ENCODE data around the gene FCRL3.
"Not testable (repeated sequence)": the region's sequence is repeated elsewhere in the genome, so short reads cannot be mapped to it uniquely, and the experiment has no call there.

FCRL3 gene, protein sequence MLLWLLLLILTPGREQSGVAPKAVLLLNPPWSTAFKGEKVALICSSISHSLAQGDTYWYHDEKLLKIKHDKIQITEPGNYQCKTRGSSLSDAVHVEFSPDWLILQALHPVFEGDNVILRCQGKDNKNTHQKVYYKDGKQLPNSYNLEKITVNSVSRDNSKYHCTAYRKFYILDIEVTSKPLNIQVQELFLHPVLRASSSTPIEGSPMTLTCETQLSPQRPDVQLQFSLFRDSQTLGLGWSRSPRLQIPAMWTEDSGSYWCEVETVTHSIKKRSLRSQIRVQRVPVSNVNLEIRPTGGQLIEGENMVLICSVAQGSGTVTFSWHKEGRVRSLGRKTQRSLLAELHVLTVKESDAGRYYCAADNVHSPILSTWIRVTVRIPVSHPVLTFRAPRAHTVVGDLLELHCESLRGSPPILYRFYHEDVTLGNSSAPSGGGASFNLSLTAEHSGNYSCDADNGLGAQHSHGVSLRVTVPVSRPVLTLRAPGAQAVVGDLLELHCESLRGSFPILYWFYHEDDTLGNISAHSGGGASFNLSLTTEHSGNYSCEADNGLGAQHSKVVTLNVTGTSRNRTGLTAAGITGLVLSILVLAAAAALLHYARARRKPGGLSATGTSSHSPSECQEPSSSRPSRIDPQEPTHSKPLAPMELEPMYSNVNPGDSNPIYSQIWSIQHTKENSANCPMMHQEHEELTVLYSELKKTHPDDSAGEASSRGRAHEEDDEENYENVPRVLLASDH

DNA sequence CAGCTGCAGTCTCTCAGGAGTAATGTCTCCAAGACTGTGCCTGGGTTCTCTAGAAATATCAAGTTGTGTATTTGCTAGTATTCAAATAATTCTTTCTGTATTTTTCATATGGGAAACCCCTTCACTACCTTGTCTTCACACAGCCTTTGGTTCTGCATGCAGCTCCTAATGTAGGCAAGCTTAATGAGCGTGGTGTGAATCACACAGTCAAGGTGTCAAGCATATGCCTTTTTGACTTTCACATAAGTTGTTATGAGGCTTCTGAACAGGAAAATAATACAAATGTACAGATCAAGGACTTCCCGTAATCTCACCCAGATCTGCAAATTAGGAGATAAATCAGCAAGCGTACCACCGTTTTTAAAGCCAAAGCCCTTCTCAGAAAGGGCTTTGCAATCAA, at the start of gene FCRL3:
Gene FCRL3, minus strand, starts transcription at position 38 of the 400 bp plus-strand sequence. CDS start 280 bp downstream, outside the sequence.
- no peak for DNase-seq

DNA sequence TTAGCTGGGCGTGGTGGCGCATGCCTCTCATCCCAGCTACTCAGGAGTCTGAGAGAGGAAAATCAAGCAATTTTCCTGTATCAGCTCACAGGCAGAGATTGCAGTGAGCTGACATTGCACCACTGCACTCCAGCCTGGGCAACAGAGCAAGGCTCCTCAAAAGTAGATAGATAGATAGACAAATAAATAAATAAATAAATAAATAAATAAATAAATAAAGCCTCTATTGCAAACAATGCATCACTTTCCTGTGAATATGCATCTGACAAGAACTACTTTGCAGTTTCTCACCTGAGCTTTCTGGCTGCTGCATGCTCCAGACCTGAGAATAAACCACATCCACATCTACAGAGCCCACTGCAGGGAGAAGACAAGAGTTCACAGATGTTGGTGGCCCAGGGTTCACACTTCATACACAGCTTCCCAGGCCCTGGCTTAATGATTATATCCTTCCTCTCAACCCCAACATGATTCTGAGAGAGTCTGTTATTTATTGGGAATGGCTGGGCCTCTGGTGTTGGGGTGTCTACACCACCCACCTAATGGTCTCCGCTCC, 47.8 kb upstream of the FCRL3 start:
- DNase-seq, result no peak

DNA sequence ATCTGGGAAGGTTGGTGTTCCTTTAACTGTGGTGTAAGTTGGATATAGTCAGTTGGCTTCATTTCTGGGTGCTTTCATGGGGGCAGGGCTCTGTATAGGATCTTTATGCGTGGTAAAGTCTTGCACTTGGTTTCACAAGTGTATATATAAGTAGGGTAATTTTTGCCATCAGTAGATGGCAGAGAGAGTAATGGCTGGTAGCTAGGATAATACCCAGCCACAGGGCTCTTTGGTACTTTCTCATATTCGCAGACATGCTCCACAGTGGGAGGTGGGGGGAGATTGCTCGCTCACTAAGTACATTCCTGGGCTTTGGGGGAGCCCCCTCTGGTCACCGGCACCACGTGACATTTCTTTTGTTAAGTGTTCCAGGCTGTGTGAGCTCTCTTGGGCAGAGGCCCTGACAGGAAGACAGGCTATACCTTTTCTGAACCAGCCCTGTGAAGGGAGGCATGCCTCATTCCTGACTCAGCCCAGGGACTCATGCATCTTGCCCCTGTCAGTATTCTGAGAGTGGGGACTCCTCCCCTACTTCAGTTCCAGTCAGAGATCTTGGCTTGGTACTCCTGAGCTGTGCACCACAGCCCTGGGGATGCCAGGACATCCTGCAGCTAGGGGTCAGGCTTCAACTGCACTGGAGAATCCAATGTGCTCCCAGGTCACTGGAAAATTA, 38.8 kb upstream of the FCRL3 start:
- DNase-seq, result no peak

DNA sequence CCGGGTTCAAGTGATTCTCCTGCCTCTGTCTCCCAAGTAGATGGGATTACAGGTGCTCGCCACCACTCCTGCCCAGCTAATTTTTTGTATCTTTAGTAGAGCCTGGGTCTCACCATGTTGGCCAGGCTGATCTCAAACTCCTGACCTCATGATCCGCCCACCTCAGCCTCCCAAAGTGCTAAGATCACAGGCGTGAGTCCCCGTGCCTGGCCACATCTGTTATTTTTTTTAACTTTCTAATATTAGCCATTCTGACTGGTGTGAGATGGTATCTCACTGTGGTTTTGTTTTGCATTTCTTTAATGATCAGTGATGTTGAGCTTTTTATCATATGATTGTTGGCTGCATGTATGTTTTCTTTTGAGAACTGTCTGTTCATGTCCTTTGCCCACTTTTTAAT, 35.4 kb upstream of the FCRL3 start:
- DNase-seq, result not testable (repeated sequence)

DNA sequence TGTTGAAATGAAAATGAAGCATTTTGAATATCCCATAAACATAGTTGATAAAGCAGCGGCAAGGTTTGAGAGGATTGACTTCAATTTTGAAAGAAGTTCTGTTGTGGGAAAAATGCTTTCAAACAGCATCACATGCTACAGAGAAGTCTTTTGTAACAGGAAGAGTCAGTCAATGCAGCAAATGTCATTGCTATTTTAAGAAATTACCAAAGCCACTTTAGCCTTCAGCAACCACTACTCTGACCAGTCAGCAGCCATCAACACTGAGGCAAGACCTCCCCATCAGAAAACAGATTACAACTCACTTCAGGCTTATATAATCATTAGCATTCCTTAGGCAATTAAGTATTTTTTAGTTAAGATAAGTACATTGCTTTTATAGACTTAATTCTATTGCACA, 33.8 kb upstream of the FCRL3 start:
- peak; percentile 12 for DNase-seq

DNA sequence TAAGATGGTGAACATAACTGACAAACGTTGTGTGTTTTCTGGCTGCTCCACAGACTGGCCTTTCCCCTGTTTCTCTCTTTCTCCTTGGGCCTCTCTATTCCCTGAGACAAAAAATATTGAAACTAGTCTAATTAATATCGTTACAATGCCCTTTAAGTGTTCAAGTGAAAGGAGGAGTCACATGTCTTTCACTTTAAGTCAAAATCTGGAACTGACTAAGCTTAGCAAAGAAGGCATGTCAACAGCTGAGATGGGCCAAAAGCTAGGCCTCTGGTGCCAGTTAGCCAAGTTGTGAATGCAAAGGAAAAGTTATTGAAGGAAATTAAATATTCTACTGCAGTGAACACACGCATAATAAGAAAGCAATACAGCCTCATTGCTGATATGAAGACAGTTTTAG, 32.2 kb upstream of the FCRL3 start:
- no peak for DNase-seq

DNA sequence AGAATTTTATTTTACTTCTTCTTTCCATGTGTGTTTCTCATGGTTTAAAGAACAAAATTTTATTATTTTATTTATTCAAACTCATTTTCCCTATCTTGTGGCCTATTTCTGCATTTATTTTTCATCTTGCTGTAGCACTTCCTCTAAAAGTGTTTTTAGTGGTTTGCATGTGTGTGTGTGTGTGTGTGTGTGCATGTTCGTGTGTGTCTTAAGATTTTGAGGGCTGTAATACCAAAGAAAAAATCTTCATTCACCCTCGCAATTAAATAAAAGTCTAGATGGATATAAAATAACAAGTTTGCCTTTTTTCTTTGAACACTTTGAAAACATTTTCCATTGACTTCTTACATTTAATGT, 24.6 kb upstream of the FCRL3 start:
- DNase-seq, result peak; percentile 70

DNA sequence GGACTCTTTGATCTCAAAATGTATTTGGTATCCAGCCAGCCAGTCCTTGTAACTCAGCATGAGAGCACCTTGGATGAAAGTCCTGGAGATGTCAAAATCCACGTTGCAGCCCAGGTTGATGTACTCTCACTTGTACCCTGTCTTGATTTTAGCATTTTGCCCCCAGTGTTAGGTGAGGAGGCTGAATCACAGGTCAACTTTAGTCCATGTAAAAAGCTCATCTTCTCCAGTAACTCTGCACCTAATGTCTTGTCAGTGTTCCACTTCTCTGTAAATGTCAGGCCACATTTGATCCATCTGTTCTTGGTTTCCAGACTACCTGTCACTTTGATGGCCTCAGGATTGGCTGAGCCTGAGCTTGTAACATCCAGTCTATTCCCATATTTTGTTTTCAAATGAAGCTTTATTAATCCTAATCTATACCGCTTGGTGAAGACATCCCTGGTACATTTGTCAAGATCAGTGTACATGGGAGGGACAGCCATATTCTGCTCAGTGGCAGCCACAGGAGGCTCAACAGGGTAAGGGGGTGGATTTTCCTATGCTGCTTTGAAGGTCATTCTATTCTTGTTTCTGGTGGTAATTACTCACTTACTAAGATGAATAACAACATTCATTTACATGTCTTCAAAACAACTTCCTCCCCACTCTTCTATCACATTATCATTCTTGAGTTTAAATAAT, 24.1 kb upstream of the FCRL3 start:
- no peak for DNase-seq

DNA sequence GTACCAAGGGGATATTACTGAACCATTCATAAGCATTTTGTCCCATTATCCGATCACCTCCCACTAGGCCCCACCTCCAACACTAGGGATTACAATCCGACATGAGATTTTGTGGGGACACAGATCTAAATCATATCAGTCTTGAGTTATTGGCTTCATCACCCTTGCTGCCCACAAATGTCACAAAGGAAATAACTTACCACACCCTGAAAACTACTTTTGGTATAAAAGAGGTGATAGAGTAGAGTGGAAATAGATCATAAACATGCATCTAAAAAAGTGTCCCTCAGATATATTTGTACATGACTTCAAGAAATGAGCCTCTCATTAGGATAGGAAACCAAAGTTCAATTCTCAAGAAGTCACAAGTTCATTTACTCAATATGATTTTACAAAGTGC, 22.6 kb upstream of the FCRL3 start:
- no peak for DNase-seq

DNA sequence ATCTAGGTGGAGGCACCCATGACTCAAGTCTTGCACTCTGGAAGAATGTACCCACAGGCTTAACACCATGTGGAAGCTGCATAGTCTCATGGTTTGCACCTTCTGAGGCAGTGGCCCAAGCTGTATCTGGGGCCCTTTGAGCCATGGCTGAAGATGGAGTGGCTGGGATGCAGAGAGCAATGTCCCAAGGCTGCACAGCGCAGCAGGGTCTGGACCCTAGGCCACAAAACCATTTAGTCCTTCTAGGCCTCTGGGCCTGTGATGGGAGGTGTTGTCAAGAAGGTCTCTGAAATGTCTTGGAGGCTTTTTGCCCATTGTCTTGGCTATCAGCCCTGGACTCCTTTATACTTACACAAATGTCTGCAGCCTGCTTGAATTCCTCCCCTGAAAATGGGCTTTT, 21.4 kb upstream of the FCRL3 start:
- DNase-seq, result no peak

DNA sequence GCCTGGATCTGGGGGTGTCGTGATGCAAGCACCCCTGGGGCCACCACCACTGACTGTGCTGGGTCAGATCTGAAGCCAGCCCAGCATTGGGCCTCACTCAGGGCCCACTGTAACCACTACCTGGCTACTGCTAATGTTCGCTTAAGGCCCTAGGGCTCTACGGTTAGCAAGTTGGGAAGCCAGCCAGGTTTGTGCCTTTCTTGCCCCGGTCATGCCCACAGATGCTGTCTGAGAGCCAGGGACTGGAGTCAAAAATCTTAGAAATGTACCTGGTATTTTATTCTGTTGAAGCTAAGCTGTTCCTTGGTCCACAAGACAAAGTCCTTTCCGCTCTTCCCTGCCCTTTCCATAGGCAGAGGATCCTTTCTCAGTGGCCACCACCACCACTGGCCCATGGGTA, 15.2 kb upstream of the FCRL3 start:
- no peak for DNase-seq

DNA sequence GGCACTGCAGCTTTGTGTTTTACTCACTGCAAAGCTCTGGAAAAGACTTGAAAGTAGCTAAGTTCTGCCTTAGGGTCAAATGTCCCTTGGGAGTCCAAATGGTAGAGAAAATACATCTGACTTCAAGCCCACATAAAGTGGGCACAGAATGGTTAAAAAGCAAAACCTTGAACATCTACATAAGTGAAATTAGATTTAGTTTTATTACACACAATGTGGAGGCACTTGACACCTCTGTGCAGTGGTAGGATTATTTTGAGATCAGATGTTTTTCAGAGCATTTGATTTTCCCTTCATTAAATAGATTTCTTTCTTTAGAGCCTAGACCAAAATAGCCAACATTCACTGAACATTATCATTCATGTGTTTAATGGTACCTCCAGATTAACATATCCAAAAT, 11.2 kb upstream of the FCRL3 start:
- no peak for DNase-seq

DNA sequence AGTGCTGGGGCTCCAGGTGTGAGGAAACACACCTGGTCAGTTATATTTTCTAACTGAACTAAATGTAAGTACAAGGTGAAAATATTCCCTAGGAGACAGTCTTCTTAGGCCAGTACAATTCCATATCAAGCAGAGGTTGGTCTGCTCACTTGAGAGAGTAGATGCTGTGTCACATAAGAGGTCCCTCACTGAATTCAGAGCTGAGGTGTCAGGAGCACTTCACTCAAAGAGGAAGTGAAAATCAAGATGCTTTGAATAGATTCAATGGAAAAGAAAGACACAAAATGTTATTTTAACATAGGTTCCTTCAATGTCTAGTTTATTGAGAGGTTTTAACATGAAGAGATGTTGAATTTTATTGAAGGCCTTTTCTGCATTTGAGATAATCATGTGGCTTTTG, 4.3 kb upstream of the FCRL3 start:
- no peak for DNase-seq

DNA sequence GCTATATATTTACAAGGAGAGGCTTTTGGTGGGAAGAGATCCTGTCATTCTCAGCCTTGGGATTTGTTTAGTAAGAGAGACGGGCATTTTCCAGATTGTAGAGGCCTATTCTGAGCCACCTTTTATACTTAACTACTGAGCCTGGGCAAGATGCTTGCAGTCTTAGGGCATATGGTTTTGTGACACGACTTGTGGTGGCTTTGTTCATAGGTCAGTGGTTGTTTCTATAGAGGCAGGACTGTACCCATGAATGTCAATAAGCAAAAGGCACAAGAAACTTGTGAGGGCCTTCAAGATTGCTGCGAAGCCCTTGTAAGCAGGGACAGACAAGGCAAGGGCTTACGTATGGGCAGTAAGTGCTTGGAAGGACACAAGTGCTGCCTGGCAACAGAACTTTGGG, 3.4 kb upstream of the FCRL3 start:
- no peak for DNase-seq

DNA sequence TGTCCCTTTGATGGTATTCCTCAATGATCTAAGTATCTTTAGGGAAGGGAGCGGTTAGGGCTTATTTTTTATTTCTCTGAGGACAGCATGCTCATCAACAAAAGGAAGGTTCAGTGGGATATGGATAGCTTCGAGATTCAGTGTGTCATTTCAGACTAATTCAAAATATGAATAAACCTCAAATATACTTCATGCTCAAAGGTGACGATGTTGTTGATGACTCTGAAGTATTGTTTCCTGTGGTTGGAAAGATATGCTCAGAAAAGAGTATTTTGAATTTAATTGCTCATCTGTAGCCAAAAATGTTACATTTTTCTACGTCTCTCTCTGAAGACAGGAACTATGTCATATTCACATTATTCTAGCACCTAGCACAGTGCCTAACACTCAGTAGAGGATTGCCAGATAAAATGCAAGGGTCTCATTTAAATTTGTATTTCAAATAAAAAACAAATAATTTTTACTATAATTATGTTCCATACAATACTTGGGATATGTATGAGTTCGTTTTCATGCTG, 1.8 kb upstream of the FCRL3 start:
- DNase-seq, result no peak

DNA sequence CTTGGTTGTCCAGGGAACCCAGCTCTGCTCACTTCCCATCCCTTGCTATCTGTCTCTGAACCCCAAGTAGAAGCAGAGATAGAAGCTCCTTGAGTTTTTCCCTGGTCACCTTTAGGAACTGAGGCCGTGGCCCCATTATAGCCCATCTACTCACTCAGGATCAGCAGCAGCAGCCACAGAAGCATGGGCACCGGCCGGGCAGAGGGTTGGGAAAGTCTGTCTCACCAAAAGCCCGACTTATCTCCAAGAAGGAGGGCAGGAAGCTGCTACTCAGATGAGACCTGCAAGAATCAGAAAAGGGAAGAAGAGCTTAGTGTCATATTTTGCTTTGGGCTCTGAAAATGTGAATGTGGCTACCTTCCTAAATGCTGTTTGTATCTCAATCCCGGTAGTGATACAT, 264 bp downstream of the FCRL3 start:
- DNase-seq, result no peak

DNA sequence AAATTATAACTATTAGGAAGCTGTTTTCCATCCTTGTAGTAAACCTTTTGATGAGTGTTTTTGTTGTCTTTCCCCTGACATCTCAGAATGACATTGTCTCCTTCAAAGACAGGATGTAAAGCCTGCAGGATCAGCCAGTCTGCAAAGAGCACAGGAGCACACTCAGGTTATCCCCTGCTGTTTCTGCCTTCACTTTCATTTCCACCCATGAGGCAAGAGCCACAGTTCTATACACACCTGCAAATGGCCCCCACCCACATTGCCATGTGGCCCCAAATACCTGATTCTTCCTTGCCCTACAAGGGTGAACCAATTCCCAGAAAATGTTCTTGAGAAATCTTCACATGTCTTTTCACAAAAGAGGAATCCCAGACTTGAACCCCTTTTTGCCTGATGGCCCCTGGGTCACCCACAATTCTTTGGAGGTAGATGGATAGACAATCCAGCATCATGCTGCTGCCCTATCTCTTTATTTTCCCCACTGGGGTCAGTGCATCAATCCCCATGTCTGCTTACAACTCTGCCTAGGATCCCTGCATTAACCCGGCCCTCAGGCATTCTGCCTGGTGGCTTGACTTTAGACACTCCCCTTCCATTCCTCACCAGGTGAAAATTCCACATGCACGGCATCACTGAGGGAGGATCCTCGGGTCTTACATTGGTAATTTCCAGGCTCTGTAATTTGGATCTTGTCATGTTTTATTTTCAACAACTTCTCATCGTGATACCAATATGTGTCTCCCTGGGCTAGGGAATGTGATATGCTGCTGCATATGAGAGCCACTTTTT, 2.6 kb downstream of the FCRL3 start:
- DNase-seq, result no peak

DNA sequence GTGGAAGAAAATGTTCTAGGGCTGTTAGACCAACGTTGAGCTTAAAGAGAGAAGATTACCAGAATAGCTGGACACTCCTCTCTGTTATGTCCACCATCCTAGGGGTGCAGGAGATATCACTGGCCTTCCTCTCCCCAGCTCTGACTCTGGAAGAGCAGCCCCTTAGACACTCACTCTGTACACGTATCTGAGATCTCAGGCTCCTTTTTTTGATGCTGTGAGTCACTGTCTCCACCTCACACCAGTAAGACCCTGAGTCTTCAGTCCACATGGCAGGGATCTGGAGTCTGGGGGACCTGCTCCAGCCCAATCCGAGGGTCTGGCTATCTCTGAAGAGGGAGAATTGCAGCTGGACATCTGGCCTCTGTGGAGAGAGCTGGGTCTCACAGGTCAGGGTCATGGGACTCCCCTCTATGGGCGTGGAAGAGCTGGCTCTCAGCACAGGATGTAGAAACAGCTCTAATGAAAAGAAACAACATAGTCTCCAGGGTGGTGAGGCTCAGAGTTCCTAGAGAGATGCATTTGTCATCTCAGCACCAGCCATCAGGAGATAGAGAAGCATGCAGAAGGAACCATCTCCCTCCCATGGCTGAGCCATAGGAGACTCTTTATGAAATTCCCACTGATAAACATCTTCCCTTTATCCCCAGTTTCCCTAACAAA, 3.5 kb downstream of the FCRL3 start:
- DNase-seq, result no peak

DNA sequence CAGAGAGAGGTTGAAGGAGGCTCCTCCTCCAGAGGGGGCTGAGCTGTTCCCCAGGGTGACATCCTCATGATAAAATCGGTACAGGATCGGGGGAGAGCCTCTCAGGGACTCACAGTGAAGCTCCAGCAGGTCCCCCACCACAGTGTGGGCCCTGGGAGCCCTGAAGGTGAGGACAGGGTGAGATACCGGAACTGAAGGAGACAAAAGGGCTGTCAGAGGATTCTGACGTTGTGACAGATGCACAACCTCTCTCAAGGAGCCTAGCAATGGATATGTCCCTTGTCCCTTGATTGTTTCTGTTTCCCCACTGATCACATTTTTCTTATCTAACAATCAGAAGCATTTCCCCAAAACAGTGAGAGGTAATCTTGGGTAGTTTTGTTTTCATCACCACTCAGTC, 5.2 kb downstream of the FCRL3 start:
- no peak for DNase-seq

DNA sequence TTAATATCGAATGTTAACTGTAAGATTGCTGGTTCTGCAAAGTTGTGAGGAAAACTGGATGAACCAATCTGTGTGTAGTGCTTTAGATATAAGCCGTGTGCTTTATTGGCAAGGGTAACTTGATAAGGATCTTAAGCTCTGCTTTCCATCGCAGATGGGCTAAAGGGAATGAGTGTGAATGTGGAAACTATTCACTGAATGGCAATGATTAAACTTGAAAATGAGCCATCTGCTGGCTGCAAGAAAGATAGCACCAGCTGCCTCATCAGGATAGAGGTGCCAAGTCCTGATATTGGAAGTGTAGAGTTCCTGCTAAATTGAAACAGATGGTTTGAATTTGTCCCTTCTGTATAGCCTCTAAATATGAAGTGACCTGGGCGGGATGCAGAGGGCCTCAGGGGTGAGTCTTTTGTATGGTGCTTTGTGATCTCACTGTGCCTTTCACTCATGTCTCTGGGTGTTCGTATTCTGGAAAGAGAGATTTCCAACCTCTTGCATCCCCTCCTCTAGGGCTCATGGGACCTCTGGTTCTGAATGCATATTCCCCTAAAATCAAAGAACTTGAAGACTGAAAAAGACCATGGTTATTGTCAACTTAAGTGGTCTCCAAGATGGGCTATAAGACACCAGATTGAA, 9.2 kb downstream of the FCRL3 start:
- peak; percentile 66 for DNase-seq
